Activated CD4-positive, CD25-positive, alpha-beta regulatory T cell treated with anti-CD3 and anti-CD28 coated beads, Interleukin-2, amount 50 U/mL, for 24 hours (primary cell): ENCODE results near the gene GCNA.
"Not testable (repeated sequence)": the region's sequence is repeated elsewhere in the genome, so short reads cannot be mapped to it uniquely, and the experiment has no call there.

Source experiments
- ATAC-seq, 2 donors: fragments of 150-1000 bp; cut with Tn5 transposase; one replicate each; pipeline ENCODE4 v1.10.0; 2021; ENCODE audit warnings: mild to moderate bottlenecking in 1 of 2, moderate library complexity in 1 of 2

Gene GCNA

GRCh38 chrX:71559773-71560172 is 18.5 kb upstream of the GCNA start:
- not testable (repeated sequence) for ATAC-seq

GRCh38 chrX:71563921-71564320 is 14.3 kb upstream of the GCNA start:
- ATAC-seq, result peak in 1 of 2 donors; percentile 24

GRCh38 chrX:71565474-71566041 is 12.7 kb upstream of the GCNA start:
- ATAC-seq, result no peak

- ATAC-seq, result not testable (repeated sequence)
Measured at GRCh38 chrX:71571390-71571789, 6.8 kb upstream of the GCNA start.

GRCh38 chrX:71573590-71573989 is 4.6 kb upstream of the GCNA start:
- ATAC-seq, result no peak

GRCh38 chrX:71577682-71578081 is 555 bp upstream of the GCNA start:
- ATAC-seq, result no peak

- ATAC-seq, result no peak
Measured at GRCh38 chrX:71579136-71579989, 1.1 kb downstream of the GCNA start.

- ATAC-seq, result no peak
Measured at GRCh38 chrX:71579990-71580380, 1.7 kb downstream of the GCNA start.

GRCh38 chrX:71581210-71581609 is 3.0 kb downstream of the GCNA start:
- ATAC-seq, result no peak

GRCh38 chrX:71586929-71587328 is 8.7 kb downstream of the GCNA start:
- ATAC-seq, result no peak

GRCh38 chrX:71593210-71593609 is 15.0 kb downstream of the GCNA start:
- ATAC-seq, result not testable (repeated sequence)

- ATAC-seq, result peak; percentile 51 to 74
Measured at GRCh38 chrX:71599965-71600364, 21.7 kb downstream of the GCNA start.

- ATAC-seq, result no peak
Measured at GRCh38 chrX:71603618-71604017, 25.4 kb downstream of the GCNA start.

GRCh38 chrX:71604141-71604540 is 25.9 kb downstream of the GCNA start:
- no peak for ATAC-seq

- ATAC-seq, result no peak
Measured at GRCh38 chrX:71604796-71605568, 26.7 kb downstream of the GCNA start.

- ATAC-seq, result peak in 1 of 2 donors; percentile 33
Measured at GRCh38 chrX:71606536-71607216, 28.4 kb downstream of the GCNA start.

GRCh38 chrX:71607488-71607887 is 29.3 kb downstream of the GCNA start:
- no peak for ATAC-seq

GRCh38 chrX:71609095-71609750 is 31.0 kb downstream of the GCNA start:
- peak; percentile 53 to 60 for ATAC-seq

GRCh38 chrX:71611736-71612135 is 33.5 kb downstream of the GCNA start:
- ATAC-seq, result not testable (repeated sequence)

- ATAC-seq, result no peak
Measured at GRCh38 chrX:71612256-71612655, 34.0 kb downstream of the GCNA start.

GRCh38 chrX:71615056-71615455 is 36.8 kb downstream of the GCNA start:
- ATAC-seq, result no peak

GRCh38 chrX:71615954-71616353 is 37.7 kb downstream of the GCNA start:
- no peak for ATAC-seq
